Loucy (cell line): ENCODE results near the gene MYL3.

Source experiments
- H2AFZ ChIP-seq: fragments of 200-600 bp; sonication (generic); 2 replicates; pipeline ENCODE4 v1.6.0; 2016; ENCODE audit warnings: antibody characterized with exemption, mild to moderate bottlenecking, low read length, moderate library complexity
- H3F3A ChIP-seq: fragments of 200-600 bp; 2 replicates; pipeline ENCODE4 v1.6.0; 2016; ENCODE audit warnings: antibody characterized with exemption, low read depth, mild to moderate bottlenecking
- H3K27me3 ChIP-seq: fragments of 200-600 bp; sonication (generic); 2 replicates; pipeline ENCODE4 v1.6.1; 2014; ENCODE audit warnings: low read length, mild to moderate bottlenecking; ENCODE audit not compliant: insufficient read depth, poor library complexity, severe bottlenecking
- H3K36me3 ChIP-seq: fragments of 200-600 bp; sonication (generic); 2 replicates; pipeline ENCODE4 v1.6.1; 2016; ENCODE audit warnings: low read length; ENCODE audit not compliant: insufficient read depth
- H3K4me1 ChIP-seq: fragments of 200-600 bp; sonication (generic); 2 replicates; pipeline ENCODE4 v1.5.1; 2014; ENCODE audit warnings: low read length, mild to moderate bottlenecking; ENCODE audit not compliant: insufficient read depth, poor library complexity, severe bottlenecking
- H3K4me2 ChIP-seq: fragments of 200-600 bp; sonication (generic); 2 replicates; pipeline ENCODE4 v1.6.0; 2014; ENCODE audit warnings: antibody characterized with exemption, low read length, low read depth, mild to moderate bottlenecking; ENCODE audit not compliant: poor library complexity, severe bottlenecking
- H3K4me3 ChIP-seq: fragments of 200-600 bp; sonication (generic); 2 replicates; pipeline ENCODE4 v1.5.1; 2014; ENCODE audit warnings: low read length, mild to moderate bottlenecking, mixed read lengths; ENCODE audit not compliant: poor library complexity, severe bottlenecking
- H3K79me2 ChIP-seq: fragments of 200-600 bp; sonication (generic); 2 replicates; pipeline ENCODE4 v1.6.1; 2014; ENCODE audit warnings: low read length; ENCODE audit not compliant: insufficient read depth
- H3K9ac ChIP-seq: fragments of 200-600 bp; sonication (generic); 2 replicates; pipeline ENCODE4 v1.6.0; 2014; ENCODE audit warnings: mild to moderate bottlenecking, low read depth, low read length, moderate library complexity; ENCODE audit not compliant: poor library complexity, severe bottlenecking
- H3K9me2 ChIP-seq: fragments of 200-600 bp; sonication (generic); replicated peaks from 2 replicates; pipeline ENCODE4 v1.6.1; 2016; ENCODE audit warnings: low read depth, low read length, mixed read lengths
- H3K9me3 ChIP-seq: fragments of 200-600 bp; sonication (generic); 2 replicates; pipeline ENCODE4 v1.6.1; 2014; ENCODE audit warnings: mild to moderate bottlenecking, antibody characterized with exemption, low read length, low read depth; ENCODE audit not compliant: insufficient read depth
- H4K20me1 ChIP-seq: fragments of 200-600 bp; sonication (generic); 2 replicates; pipeline ENCODE4 v1.6.0; 2014; ENCODE audit warnings: antibody characterized with exemption, low read length, mild to moderate bottlenecking; ENCODE audit not compliant: insufficient read depth, poor library complexity, severe bottlenecking
- CTCF ChIP-seq: fragments of 200-600 bp; sonication (generic); conservative IDR thresholded peaks from 2 replicates; pipeline ENCODE4 v1.5.1; 2014; ENCODE audit warnings: mild to moderate bottlenecking, antibody characterized with exemption, low read length
- EZH2phosphoT487 ChIP-seq: fragments of 200-600 bp; IDR thresholded peaks from 2 replicates; pipeline ENCODE4 v1.6.1; 2018; ENCODE audit warnings: antibody characterized with exemption, mild to moderate bottlenecking, moderate library complexity, borderline replicate concordance

The MYL3 gene

DNA sequence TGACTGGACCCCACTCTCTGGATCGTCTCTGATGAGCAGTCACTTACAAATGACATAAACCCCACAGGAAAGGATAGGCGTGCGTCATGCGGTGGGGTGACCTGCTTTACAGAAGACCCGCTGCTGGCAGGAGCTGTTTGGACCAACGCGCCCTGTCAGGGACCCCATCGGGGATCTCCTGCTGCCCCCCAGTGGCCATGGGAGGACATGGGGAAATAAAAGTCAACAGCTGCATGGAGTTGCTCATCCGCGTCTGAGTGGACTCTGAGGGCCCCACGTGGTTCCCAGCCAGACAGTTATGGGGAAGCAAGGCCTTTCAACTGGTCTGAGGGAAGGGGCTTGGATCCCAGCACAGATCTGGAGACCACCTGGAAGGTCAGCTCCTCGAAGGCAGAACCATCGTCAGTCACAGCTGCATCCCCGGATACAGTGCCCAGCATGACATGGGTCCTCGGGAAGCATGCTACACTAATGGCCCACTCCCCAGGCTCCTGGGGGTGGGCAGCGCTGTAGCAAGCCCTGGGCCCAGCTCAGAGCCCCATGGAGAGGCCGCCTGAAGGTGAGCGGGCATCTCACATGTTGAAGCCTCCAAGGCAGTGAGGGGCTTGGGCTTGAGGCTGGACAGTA is 46.4 kb upstream of the MYL3 start:
- Histone ChIP-seq H3K4me2 (no peak overlapping the region), H3K9me2 (no peaks in the 10 kb centered on the region), H3K4me3 (no peak overlapping the region), H3K27me3 (no peaks in the 10 kb centered on the region), H4K20me1 (no peaks in the 10 kb centered on the region), H3K9ac (no peak overlapping the region), H3K4me1 (peaks cover 4% of the 10 kb centered on the region), H3K36me3 (no peaks in the 10 kb centered on the region), H3K79me2 (no peaks in the 10 kb centered on the region), H3F3A (no peaks in the 10 kb centered on the region), H2AFZ (no peak overlapping the region), H3K9me3 (no peaks in the 10 kb centered on the region)
- TF ChIP-seq EZH2phosphoT487: no peak
- TF ChIP-seq CTCF: peak; percentile 87

DNA sequence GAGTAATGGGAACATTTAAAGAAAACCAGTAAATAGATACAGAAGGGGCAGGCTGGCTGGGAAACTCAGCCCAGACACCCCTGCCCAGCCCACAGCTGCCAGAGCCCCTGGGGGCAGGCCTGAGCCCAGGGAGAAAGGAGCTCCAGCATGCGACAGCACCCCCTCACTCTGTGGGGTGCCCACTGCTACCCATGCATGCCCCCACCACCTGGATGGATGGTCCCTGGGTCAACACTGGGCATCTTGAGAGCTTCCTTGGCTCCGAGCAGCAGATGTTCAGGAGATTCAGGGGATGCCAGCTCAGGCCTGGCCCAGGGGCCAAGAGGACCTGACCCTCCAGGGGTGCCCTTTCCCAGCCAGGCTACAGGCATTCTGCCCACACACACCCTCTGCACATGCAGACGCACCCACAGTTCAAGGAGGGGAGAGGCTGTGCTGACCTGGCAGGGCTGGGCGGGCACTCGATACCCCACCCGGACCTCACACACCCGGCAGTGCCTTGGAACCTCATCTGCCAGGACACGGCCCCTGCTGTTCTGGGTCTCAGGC is 45.8 kb upstream of the MYL3 start:
- no peak overlapping the region for H3K9ac ChIP-seq
- H3K4me2 ChIP-seq: no peak overlapping the region
- no peak for TF ChIP-seq EZH2phosphoT487

GRCh38 chr3:46908294-46908985 is 45.2 kb upstream of the MYL3 start:
- Histone ChIP-seq H3K79me2 (no peaks in the 10 kb centered on the region), H3K4me2 (no peak overlapping the region), H3K4me3 (no peak overlapping the region), H3K4me1 (peaks cover 4% of the 10 kb centered on the region), H3K9me2 (no peaks in the 10 kb centered on the region), H3K27me3 (no peaks in the 10 kb centered on the region), H3K9ac (no peak overlapping the region), H3F3A (no peaks in the 10 kb centered on the region), H4K20me1 (no peaks in the 10 kb centered on the region), H3K9me3 (no peaks in the 10 kb centered on the region), H2AFZ (no peak overlapping the region), H3K36me3 (no peaks in the 10 kb centered on the region)
- TF ChIP-seq EZH2phosphoT487 (no peak), CTCF (no peak)

More for the DNA sequence above, 45.8 kb upstream of the MYL3 start:
- Histone ChIP-seq H3K27me3 (no peaks in the 10 kb centered on the region), H2AFZ (no peak overlapping the region), H4K20me1 (no peaks in the 10 kb centered on the region), H3K79me2 (no peaks in the 10 kb centered on the region), H3F3A (no peaks in the 10 kb centered on the region), H3K4me3 (no peak overlapping the region), H3K9me2 (no peaks in the 10 kb centered on the region), H3K4me1 (peaks cover 4% of the 10 kb centered on the region), H3K36me3 (no peaks in the 10 kb centered on the region), H3K9me3 (no peaks in the 10 kb centered on the region)

GRCh38 chr3:46907960-46908293 is 44.7 kb upstream of the MYL3 start:
- H4K20me1 ChIP-seq: no peaks in the 10 kb centered on the region
- H2AFZ ChIP-seq: no peak overlapping the region
- no peaks in the 10 kb centered on the region for H3K9me3 ChIP-seq
- peaks cover 4% of the 10 kb centered on the region for H3K4me1 ChIP-seq
- TF ChIP-seq CTCF (no peak), EZH2phosphoT487 (no peak)
- H3K9me2 ChIP-seq: no peaks in the 10 kb centered on the region
- H3K27me3 ChIP-seq: no peaks in the 10 kb centered on the region
- H3K9ac ChIP-seq: no peak overlapping the region
- H3K4me3 ChIP-seq: no peak overlapping the region
- no peaks in the 10 kb centered on the region for H3K79me2 ChIP-seq
- H3F3A ChIP-seq: no peaks in the 10 kb centered on the region
- H3K4me2 ChIP-seq: no peak overlapping the region
- no peaks in the 10 kb centered on the region for H3K36me3 ChIP-seq
